Measurements from ENCODE around the gene RAI1.

RAI1 gene

GRCh38 chr17:17757956-17758845, 76.9 kb downstream of the RAI1 start:
- H3K27ac ChIP-seq: no peak overlapping the region
- no peak for DNase-seq
- no peaks in the 10 kb centered on the region for H3K27me3 ChIP-seq (replicated peaks)
- H3K4me3 ChIP-seq (ENCODE audit: low read depth, low read length): no peak overlapping the region
- H3K36me3 ChIP-seq (replicated peaks): no peaks in the 10 kb centered on the region
- in situ Hi-C loops (cut with HindIII; ENCODE audit: low pct_ligation_motif_present, low sequenced_read_pairs): no loop called here
- no peak for TF ChIP-seq CTCF (IDR thresholded peaks at IDR 0.05; ENCODE audit: low read depth, low read length, missing control alignments)

GRCh38 chr17:17758941-17759563, 77.8 kb downstream of the RAI1 start:
- no peak for DNase-seq
- H3K27me3 ChIP-seq (replicated peaks): no peaks in the 10 kb centered on the region
- no peaks in the 10 kb centered on the region for H3K36me3 ChIP-seq (replicated peaks)
- no peak for TF ChIP-seq CTCF (IDR thresholded peaks at IDR 0.05; ENCODE audit: low read depth, low read length, missing control alignments)
- in situ Hi-C loops (cut with HindIII; ENCODE audit: low pct_ligation_motif_present, low sequenced_read_pairs): no loop called here
- no peak overlapping the region for H3K4me3 ChIP-seq (ENCODE audit: low read depth, low read length)
- H3K27ac ChIP-seq: no peak overlapping the region

- no peak for DNase-seq
- H3K36me3 ChIP-seq (replicated peaks): peaks cover 4% of the 10 kb centered on the region
Observed at GRCh38 chr17:17760350-17760749, 79.1 kb downstream of the RAI1 start.

GRCh38 chr17:17760872-17761550, 79.8 kb downstream of the RAI1 start:
- in situ Hi-C loops (cut with HindIII; ENCODE audit: low pct_ligation_motif_present, low sequenced_read_pairs): no loop called here
- Histone ChIP-seq H3K36me3 (replicated peaks) (peaks cover 4% of the 10 kb centered on the region), H3K4me3 (ENCODE audit: low read depth, low read length) (no peak overlapping the region), H3K27ac (no peak overlapping the region), H3K27me3 (replicated peaks) (no peaks in the 10 kb centered on the region)
- DNase-seq: no peak
- no peak for TF ChIP-seq CTCF (IDR thresholded peaks at IDR 0.05; ENCODE audit: low read depth, low read length, missing control alignments)

More at GRCh38 chr17:17760350-17760749, 79.1 kb downstream of the RAI1 start:
- Histone ChIP-seq H3K27ac (no peak overlapping the region), H3K27me3 (replicated peaks) (no peaks in the 10 kb centered on the region), H3K4me3 (ENCODE audit: low read depth, low read length) (no peak overlapping the region)
- in situ Hi-C loops (cut with HindIII; ENCODE audit: low pct_ligation_motif_present, low sequenced_read_pairs): no loop called here
- no peak for TF ChIP-seq CTCF (IDR thresholded peaks at IDR 0.05; ENCODE audit: low read depth, low read length, missing control alignments)

GRCh38 chr17:17761894-17762743, 80.9 kb downstream of the RAI1 start:
- in situ Hi-C loops (cut with HindIII; ENCODE audit: low pct_ligation_motif_present, low sequenced_read_pairs): no loop called here
- TF ChIP-seq CTCF (IDR thresholded peaks at IDR 0.05; ENCODE audit: low read depth, low read length, missing control alignments): no peak
- H3K27ac ChIP-seq: no peak overlapping the region

More at GRCh38 chr17:17761894-17762743, 80.9 kb downstream of the RAI1 start:
- no peak for DNase-seq
- H3K27me3 ChIP-seq (replicated peaks): no peaks in the 10 kb centered on the region
- H3K36me3 ChIP-seq (replicated peaks): peaks cover 4% of the 10 kb centered on the region
- no peak overlapping the region for H3K4me3 ChIP-seq (ENCODE audit: low read depth, low read length)
